NOMO-1 treated with DMSO at 0.1 percent for 48 hours (cell line): ENCODE data around the gene MCM3AP.
"Not testable (repeated sequence)": the region's sequence is repeated elsewhere in the genome, so short reads cannot be mapped to it uniquely, and the experiment has no call there.

Experiments
- DNase-seq: peaks from one replicate; lab custom pipeline; 2025; ENCODE audit not compliant: unreplicated experiment; lab: John Stamatoyannopoulos, UW

MCM3AP gene

DNA sequence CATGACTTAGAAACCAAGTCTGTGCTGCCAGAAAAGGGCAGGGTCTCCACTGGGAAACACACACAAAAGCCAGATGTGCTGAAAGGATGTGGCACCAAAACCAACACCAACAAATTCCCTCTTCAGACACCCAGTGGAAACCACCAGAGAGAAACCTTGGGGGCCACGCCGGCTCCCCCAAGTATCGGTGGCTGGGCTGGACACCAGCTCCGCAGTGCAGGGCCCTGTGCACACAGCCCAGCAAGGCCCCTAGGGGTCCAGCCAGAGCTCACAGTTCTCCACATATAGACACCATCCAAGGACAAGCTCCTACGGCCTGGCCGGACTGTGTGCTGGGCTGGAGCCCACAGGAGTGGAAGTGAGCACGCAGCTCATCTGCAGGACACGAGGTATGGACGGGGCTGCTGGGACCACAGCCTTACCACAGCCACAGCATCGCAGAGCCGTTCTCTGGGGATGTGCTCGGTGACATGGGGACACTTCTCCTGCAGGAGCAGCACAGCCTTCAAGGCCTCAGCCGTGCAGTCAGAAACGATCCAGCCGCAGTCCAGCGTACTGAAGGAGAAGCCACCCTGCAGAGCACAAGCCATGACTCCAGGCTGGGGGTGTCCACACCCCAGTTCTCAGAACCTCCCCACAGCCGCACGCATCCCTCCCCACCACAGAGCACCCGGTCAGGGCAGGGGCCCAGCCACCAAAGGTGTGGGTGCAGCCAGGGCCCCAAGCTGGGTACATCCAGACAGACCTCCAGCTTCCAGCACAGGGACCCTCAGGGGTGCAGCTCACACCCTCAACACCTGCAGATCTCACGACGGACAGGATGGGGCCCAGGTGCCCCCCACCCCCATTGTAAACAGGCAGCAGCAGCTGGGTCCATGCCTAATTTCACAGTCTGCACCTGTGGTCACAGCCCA is 78.1 kb downstream of the MCM3AP start:
- DNase-seq: no peak

DNA sequence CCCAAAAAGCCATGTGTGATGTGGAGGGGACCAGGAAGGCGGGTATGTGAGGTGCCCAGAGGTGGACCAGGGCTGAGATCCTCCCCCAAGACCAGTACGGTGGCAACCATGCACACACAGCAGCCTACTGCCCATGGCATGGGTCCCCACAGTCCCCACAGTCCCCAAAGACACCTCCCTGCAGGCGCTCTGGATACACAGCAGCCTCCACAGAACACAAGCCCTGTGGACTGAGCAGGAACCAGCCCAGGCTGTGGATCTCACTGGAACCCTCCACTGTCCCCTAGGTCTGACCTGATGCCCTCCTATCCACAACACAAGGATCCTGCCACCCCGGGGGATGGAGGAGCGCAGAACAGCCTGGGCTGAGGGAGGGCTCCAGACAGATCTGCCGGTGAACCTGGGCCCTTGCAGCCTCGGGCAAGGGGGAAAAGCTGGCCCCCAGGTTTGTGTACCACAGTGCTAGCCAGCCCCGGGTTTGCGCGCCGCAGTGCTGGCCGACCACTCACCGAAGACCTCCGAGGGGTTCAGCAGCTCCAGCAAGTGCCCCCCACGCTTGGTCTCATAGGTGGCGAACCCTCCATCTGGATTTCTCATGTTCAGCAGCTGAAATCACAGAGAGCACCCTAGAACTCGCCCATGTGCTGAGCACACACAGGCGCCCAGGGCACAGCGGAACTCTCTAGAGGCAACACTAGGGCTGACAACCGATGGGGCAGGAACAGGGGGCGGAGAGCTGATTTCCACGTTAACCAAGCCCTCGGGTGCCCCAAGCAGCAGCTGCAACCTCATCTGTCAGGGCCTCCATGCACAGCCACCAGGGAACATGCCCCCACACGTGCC is 79.0 kb downstream of the MCM3AP start:
- no peak for DNase-seq

DNA sequence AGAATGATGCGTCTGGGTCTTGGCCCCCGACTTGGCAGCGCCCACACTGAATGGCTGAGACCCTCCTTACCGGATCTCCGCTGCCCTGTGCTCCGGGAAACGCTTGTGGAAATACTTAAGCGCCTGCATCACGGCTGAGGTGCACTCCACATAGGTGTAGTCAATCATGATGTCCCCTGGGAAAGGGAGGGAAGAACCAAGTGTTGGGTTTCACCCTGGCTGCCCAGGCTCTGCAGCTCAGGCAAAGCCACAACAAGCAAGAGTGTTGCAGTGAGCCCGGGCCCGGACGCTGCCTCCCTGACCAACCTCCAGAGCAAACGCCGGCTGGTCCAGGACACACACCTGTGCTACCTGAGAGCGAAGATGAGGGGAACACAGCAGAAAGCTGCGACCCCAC is 79.6 kb downstream of the MCM3AP start:
- no peak for DNase-seq

DNA sequence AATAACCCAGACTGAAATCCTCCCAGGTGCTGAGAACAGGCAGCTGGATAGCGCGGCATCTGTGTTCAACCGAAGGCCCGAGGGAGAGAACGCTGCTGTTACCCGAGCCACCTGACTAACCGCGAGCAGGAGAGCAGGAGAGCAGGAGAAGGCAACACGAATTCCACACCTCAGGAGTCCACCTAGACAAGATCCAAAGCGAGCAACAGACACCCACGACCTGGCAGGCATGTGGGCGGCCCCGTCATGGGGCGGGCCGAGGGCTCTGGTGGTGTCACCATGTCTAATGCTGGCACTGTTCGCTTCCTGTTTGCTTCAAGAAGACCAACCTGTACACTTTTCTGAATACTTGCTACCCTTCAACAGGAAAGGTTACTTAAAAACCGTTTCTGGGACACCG is 80.2 kb downstream of the MCM3AP start:
- DNase-seq: no peak

DNA sequence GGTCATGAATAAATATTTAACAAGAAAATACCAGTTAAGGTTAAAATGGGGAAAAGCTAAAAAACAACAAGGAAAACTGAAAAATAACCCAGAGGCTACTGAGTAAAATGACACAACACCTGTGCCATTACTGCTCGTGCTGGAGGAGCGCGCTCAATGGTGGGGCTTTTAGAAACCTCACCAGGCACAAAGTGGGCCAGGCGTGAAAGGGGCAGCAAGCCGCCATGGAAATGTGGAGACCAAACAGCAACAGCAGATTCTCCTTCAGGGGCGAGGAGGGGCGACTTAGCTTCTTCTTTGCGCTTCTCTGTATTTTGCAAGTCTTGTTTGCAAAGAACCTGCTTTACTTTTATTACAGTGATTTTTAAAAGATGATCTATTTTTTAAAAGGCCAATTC is 82.2 kb downstream of the MCM3AP start:
- DNase-seq: no peak

DNA sequence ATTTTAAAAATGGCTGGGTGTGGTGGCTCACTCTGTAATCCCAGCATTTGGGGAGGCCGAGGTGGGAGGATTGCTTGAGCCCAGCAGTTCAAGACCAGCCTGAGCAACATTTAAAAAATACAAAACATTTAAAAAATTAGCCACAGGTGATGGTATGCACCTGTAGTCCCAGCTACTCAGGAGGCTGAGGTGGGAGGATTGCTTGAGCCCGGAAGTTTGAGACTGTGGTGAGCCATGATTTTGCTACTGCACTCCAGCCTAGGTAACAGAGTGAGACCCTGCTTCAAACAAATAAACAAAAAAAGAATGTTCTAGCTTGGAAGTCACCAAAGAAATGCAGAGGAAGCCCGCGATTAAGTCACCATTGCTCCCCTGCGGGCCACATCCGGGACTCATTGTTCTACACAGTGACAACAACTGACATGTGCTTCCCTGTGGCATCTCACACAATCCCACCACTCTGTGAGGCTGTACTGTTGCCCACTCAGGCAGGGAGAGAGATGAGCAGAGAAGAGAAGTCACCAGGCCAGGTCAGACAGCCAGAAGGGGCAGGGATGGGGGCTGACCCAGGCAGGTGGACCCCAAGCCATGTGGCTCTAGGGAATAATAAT is 82.7 kb downstream of the MCM3AP start:
- DNase-seq: no peak

DNA sequence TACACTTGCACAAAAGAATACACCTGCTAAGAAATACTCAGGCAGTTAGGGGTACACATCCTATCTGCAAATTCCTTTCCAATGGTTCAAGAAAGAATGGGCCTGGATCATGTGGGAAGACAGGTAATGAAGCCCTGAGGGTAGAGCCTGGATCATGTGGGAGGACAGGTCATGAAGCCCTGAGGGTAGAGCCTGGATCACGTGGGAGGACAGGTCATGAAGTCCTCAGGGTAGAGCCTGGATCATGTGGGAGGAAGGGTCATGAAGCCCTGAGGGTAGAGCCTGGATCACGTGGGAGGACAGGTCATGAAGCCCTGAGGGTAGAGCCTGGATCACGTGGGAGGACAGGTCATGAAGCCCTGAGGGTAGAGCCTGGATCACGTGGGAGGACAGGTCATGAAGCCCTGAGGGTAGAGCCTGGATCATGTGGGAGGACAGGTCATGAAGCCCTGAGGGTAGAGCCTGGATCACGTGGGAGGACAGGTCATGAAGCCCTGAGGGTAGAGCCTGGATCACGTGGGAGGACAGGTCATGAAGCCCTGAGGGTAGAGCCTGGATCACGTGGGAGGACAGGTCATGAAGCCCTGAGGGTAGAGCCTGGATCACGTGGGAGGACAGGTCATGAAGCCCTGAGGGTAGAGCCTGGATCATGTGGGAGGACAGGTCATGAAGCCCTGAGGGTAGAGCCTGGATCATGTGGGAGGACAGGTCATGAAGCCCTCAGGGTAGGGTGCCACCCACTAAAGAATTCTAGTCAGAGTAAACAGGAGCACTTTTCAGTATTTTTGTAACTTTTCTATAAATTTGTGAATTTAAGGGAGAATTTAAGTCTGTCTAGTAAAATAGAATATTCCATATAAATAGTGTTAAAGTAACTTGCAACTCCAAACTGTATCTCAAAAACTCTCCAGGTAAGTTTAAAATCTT is 84.3 kb downstream of the MCM3AP start:
- not testable (repeated sequence) for DNase-seq

DNA sequence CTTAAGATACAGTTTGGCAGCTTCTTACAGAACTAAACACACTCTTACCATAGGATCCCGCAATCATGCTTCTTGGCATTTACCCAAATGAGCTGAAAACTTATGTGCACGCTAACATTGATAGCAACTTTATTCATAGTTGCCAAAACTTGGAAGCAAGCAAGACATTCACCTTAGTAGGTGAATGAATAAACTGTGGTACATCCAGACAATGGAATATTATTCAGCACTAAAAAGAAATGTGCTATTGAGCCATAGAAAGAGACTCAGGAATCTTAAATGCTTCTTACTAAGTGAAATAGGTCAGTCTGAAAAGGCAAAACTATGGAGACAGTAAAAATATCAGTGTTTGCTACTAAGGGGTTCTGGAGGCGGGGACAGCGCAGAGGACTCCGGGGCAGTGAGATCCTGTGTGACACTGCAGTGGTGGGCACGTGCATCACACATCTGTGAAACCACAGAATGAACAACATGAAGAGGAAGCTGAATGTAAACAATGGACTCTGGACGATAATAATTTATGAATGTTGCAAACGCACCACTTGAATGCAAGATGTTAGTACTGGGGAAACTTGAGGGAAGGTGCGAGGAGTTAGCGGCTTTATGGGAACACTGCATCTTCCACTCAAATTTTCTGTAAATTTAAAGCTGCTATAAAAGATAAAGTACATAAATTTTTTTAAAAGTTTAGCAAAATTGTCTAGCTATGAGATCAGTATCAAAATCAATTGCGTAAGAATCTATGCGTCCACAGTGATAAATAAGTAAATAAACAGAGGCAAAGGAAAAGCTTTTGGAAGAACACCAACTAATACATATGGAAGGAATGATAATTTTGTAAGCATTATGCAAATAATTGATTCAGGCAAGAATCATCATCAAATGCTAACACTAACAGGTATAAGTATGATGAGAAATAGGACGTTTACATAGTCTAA is 85.7 kb downstream of the MCM3AP start:
- DNase-seq: no peak

DNA sequence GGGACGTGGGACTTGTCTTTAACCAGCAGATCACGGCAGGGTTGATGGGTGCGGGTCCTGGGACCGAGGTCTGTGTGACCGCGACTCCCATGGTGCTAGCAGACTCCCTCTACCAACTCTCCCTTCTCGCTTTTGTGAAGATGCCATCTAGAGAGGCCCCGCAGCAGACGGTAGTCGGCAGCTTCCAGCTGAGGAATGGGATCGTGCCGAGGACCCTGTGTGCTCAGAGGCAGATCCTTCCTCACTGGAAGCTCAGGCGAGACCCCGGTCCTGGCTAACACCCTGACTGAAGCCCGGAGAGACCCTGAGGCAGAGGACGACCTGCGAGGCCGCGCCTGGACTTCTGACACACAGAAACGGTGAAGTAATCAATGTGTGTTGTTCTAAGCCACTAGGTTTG is 88.7 kb downstream of the MCM3AP start:
- DNase-seq: no peak

DNA sequence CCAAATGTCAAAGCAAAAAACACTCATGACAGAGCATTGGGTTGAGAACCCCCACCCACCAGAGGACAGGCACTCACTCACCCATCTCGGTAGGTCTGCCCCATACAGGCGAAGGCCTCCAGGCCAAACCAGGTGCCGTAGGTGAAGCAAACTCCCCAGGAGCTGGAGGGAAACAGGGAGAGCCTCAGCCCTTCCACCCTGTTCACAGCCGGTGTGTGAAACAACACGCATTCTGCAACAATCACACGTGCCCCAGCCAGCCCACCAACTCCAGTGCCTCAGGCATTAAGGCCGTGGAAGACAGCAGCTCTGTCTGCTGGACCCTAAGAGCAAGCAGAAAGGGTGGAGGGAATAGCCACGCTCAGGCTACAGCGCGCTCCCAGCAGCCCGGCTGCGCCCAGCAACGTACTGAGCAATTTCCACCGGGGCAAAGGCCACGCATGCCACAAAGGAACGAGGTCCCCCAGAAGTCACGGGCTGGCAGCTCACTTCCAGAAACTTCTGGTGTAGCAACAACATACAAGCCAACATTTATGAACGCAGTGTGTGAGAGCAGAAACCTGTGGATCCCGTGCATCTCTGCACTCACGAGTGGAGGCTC is 89.7 kb downstream of the MCM3AP start:
- no peak for DNase-seq

DNA sequence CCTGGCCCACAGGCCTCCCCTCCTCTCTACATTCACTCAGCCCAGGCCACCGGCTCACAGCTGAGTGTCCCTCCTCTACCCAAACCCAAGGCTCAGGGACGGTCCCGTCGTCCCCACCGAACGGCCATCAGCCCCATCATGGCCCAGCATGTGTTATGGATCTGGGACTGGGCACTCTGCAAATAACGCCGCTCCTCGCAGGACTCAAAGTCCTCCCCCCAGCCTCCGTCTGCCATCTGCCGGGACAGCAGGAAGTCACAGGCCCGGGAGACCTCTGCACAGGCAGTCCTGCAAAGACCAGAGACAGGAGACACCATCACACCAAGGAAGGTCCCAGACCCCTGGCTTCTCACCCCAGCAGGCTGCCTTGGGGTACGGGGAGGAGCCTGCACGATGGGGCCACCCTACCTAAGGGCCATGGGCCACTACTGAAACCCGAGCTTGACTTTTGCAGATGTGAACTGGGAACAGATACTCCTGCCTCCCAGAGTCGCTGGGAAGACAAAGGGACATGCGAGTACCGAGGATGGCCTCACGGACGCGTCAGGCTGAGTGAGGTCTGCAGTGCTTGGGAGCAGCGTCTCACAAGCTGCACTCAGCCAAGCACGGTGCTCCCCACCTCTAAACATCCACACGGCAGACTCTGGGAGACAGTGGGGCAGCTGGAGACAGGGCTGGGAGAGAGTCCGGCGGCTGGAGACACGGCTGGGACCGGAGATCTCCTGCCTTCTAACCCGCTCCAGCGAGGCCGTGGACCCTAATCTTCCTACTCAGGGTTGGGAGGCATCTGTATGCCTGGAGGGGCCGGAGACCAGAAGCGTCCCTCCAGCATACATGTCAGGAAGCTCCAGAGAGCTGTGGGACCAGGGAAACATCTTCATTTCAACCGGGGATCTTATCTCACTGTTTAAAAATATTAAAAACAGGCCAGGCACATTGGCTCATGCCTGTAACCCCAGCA is 90.8 kb downstream of the MCM3AP start:
- DNase-seq: no peak

DNA sequence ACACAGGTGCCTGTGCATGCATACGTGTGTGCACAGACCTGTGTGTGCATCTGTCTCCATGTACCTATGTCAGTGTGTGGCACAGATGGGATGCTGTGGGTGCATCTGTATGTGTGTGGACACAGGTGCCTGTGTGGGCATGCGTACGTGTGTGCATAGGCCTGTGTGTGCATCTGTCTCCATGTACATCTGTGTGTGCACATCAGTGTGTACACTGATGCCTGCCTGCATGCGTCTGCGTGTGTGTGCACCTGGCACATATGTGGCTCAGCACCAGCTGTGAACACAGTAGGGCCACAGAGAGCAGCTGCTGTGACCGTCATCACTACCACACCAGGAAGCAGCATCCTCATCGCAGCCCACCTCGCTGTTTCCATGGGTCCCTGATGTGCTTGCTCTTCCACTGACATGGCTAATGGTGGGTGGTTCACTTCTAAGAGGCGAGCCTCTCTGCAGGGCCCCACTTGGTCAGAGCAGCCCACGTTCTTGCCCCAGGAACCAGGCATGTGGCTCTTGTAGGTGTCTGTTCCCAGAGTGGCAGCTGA is 91.5 kb downstream of the MCM3AP start:
- no peak for DNase-seq

DNA sequence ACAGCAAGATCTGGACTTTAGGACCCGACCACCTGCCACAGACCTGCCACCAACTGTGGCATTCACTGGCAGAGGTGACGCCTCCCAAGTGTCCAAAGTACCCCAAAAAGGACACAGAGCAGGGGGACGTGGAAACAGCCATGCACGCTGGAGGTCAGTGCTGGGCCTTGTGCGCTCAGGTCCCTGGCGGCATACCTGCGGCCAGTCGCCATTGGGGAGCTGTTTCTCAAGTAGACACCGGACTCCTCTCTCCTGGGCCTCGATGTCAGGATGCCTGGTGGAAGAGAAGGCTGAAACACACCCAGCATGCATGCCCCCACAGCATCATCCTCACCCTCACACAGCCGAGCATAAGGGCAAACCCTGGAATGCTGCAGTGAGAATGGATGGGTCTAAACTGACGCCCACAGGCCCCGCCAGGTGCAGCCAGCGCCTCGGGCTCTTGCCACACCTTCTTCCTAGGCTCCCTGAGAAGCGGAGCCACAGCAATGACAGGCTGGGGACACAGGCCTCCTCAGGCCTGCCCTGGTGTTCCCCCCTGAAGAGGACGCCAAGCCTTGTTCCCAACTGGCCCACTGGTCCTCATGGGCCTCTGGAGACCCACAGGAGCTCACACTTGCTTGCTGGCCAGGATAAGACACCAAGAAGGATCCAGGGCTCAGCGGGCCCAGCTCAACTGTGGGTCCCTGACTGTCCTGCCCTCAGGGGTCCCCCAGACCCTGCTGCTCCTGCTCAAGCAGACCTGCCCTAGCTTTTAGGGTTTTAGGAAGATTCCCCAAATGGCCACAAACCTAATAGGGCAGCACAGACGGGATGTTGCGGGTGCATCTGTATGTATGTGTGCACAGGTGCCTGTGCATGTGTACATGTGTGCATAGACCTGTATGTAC is 93.5 kb downstream of the MCM3AP start:
- no peak for DNase-seq

DNA sequence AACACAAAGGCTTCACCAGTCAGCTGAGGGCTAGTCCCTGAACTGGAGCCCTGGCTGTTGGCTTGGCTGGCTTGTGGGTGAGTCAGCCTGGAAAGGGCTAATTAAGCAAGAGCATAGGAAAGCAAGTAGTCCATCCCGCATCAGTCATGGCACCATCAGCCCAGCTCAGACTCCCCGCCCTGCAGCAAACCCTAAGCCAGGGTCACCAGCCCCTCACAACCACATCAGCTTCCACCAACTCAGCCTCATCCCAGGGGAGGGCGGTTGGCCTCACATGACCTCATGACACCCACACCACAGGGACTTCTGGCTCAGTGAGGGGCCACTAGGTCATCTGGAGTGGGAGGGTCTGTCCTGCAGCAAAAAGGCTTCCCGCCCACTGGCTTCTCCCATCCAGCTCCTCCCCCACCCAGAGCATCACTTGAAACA is 94.1 kb downstream of the MCM3AP start:
- DNase-seq: no peak

DNA sequence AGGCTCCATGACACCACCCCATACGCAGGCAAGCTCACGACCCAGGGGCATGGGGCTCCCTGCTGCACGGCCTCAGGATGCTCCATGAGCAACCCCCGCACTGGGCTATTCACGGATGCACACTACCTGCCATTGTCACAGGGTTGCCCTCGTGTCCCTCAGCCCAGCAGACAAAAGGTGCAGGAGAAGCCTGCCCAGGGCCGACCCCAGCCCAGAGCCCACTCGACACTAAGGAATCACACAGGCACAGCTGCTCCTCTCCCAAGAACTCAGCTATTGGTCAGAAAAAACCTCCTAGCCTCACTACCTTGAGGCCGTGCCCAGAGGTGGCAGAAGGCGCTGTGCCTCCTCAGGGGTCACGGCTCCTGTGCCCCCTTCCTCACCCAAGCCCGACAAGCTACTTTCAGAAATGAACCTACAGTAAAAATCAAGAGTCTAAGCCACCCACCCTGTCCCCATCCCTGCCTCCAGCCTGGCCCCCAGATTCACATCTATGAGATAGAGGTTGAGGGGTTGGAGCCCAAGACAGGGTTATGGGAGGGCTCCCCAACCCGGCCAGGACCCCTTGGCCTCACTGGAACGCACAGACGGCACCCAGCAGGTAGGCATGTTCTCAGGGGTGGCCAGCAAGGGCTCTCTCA is 94.8 kb downstream of the MCM3AP start:
- DNase-seq: no peak

DNA sequence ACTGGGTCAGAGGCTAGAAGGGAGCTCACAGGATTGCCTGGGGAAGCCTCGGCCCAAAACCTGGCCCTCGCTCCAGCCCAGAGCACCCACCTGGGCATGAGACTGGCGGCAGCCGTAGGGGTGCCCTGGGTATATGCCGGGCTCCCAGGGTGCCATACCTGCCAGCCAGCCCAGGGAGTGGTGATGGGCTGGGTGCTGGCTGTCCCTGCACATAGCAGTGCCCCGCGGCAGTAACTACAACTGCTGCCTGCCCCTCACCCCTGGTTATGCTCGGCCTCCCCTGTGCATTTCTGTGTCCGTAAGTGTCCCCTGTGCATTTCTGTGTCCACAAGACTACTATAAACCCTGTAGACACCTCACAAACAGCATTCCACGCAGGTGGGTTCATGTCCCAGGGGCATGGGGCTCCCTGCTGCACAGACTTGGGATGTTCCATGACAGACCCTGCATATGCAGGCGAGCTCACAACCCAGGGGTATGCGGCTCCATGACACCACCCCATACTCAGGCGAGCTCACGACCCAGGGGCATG is 95.4 kb downstream of the MCM3AP start:
- DNase-seq: no peak
